Upper lobe of right lung (tissue), 1 donor: ENCODE data around the gene MPDZ. TPM values are rescaled to one million over a fixed set of nuclear protein-coding genes. Genes with fewer than 3 reads are reported as not detected.

Experiments
- ATAC-seq: fragments of 200-7000 bp; cut with Tn5 transposase; one replicate; pipeline ENCODE4 v1.9.1; 2020; ENCODE audit warnings: mild to moderate bottlenecking, moderate library complexity
- DNase-seq: peaks from one replicate; pipeline ENCODE4 v3.0.0-alpha.2; 2020
- H3K27ac ChIP-seq: fragments of 200-600 bp; one replicate; pipeline ENCODE4 v1.8.0; 2022
- H3K27me3 ChIP-seq: fragments of 200-600 bp; one replicate; pipeline ENCODE4 v1.8.0; 2022; ENCODE audit warnings: mild to moderate bottlenecking
- H3K36me3 ChIP-seq: fragments of 200-600 bp; one replicate; pipeline ENCODE4 v1.8.0; 2022
- H3K4me1 ChIP-seq: fragments of 200-600 bp; one replicate; pipeline ENCODE4 v1.8.0; 2022
- H3K4me3 ChIP-seq: fragments of 200-600 bp; one replicate; pipeline ENCODE4 v1.8.0; 2022; ENCODE audit warnings: mild to moderate bottlenecking
- H3K9me3 ChIP-seq: fragments of 200-600 bp; one replicate; pipeline ENCODE4 v1.8.0; 2022
- CTCF ChIP-seq: fragments of 200-600 bp; IDR thresholded peaks from one replicate; pipeline ENCODE4 v1.8.0; 2022; ENCODE audit warnings: antibody characterized with exemption
- intact Hi-C: fragments of 100-400 bp; cut with DNase I; formaldehyde crosslinking; loops from one replicate; pipeline ENCODE4 v1.11.0; 2022
- total RNA-seq: library from RNA; stranded (reverse); fragmentation: NEBNext Ultra II Directional; extraction: Animal tissue kit (Norgen Biotek cat#: 25700); gene quantifications from one replicate; pipeline ENCODE4 v1.2.1, GENCODE V29; 2021
- donor health status: DM: no; HTN: yes; CAD: no; lungs with severe emphysema.

Gene MPDZ
- total RNA-seq, 1 donor from 2014 or later: 37.8 TPM

- H3K27ac ChIP-seq: no peak overlapping the region
- ATAC-seq (peak; percentile 36), DNase-seq (no peak)
- H3K36me3 ChIP-seq: no peaks in the 10 kb centered on the region
- no peaks in the 10 kb centered on the region for H3K27me3 ChIP-seq
- intact Hi-C loops: no loop called here
- no peak for TF ChIP-seq CTCF
- H3K4me3 ChIP-seq: no peak overlapping the region
- H3K4me1 ChIP-seq: no peaks in the 10 kb centered on the region
- H3K9me3 ChIP-seq: no peaks in the 10 kb centered on the region
Measured at GRCh38 chr9:13149454-13149853, 130.0 kb downstream of the MPDZ start.

DNA sequence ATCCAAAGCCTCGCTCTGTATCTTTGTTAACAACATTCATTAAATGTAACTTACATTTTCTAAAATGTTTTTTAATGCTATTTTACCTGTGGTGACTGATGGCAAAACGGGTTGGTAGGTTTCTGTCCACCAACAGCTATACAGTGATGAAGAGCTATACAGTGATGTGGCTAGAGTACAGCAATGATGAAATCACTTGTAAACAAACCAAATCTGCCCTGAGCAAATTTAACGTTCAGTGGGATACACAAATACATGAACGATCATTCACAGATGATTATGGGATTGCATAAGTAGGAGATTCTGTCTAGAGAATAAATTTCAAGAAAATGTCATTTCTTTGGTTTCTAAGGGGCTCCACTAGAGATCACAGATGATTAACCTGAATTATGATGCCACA, 132.7 kb downstream of the MPDZ start:
- H3K4me3 ChIP-seq: no peak overlapping the region
- H3K9me3 ChIP-seq: no peaks in the 10 kb centered on the region
- H3K27me3 ChIP-seq: no peaks in the 10 kb centered on the region
- intact Hi-C loops: no loop called here
- no peak for TF ChIP-seq CTCF
- DNase-seq: no peak
- no peak for ATAC-seq
- no peak overlapping the region for H3K27ac ChIP-seq
- H3K36me3 ChIP-seq: no peaks in the 10 kb centered on the region
- no peaks in the 10 kb centered on the region for H3K4me1 ChIP-seq

- no peak for DNase-seq
- Histone ChIP-seq H3K27me3 (no peaks in the 10 kb centered on the region), H3K27ac (no peak overlapping the region), H3K4me1 (no peaks in the 10 kb centered on the region), H3K4me3 (no peak overlapping the region), H3K36me3 (no peaks in the 10 kb centered on the region), H3K9me3 (no peaks in the 10 kb centered on the region)
- intact Hi-C loops: no loop called here
- no peak for ATAC-seq
- no peak for TF ChIP-seq CTCF
Measured at GRCh38 chr9:13145340-13145739, 134.2 kb downstream of the MPDZ start.

DNA sequence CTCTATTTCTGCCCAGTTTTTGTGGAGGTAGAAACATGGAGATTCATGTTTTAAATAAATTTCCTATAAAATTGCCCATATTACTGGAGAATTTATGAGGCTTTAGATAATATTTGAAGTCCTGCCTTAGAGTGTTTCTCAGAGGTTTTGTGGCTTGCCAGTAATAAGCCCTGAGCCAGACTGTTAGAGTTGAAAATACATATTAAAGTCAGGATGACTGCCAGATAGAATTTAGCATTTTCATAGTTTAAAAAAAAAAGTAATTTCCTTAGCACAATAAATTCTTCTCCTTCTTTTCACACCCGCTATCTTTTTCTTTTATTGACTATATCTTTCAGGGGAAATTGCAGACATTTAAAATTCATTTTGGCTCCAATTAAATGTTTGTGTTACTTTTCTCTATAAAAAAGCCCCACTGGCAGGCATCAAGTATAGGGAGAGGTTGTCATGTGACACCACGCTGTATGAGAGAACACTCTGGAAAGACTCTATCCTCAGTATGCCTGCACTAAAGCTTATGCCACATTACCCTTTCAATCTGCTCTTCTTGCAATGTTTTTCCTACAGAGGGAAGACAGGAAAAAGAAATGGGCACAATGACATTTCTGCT, 135.2 kb downstream of the MPDZ start:
- TF ChIP-seq CTCF: no peak
- no peak overlapping the region for H3K27ac ChIP-seq
- no peaks in the 10 kb centered on the region for H3K36me3 ChIP-seq
- no peaks in the 10 kb centered on the region for H3K4me1 ChIP-seq
- H3K4me3 ChIP-seq: no peak overlapping the region
- intact Hi-C loops: no loop called here
- ATAC-seq (no peak), DNase-seq (no peak)
- H3K27me3 ChIP-seq: no peaks in the 10 kb centered on the region
- H3K9me3 ChIP-seq: no peaks in the 10 kb centered on the region

DNA sequence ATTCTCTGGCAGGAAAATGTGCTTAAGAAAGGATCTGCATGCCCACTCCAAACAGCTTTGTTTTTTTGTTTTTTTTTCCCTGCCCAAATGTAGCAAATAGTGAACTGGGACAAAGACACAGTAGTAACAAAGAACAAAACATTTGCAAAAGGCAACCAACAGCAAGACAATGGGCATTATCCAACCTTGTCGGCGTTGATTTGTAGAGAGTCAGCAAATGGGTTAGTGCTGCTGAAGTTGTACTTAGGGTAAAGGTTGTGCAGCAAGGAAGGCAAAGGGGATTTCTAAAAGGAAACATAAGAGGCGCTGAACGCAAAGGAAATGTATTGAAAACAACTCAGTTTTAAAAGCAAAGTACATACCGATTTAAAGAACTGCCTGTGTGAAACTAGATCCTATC, 136.2 kb downstream of the MPDZ start:
- DNase-seq (no peak), ATAC-seq (no peak)
- H3K4me1 ChIP-seq: no peaks in the 10 kb centered on the region
- no peaks in the 10 kb centered on the region for H3K27me3 ChIP-seq
- no peak overlapping the region for H3K4me3 ChIP-seq
- H3K27ac ChIP-seq: no peak overlapping the region
- intact Hi-C loops: no loop called here
- no peaks in the 10 kb centered on the region for H3K9me3 ChIP-seq
- H3K36me3 ChIP-seq: no peaks in the 10 kb centered on the region
- TF ChIP-seq CTCF: no peak

- DNase-seq: no peak
- Histone ChIP-seq H3K27ac (no peak overlapping the region), H3K27me3 (no peaks in the 10 kb centered on the region), H3K36me3 (peaks cover under 1% of the 10 kb centered on the region), H3K4me3 (no peak overlapping the region), H3K9me3 (no peaks in the 10 kb centered on the region), H3K4me1 (no peaks in the 10 kb centered on the region)
- no peak for ATAC-seq
- intact Hi-C loops: no loop called here
- TF ChIP-seq CTCF: no peak
Measured at GRCh38 chr9:13142776-13143175, 136.7 kb downstream of the MPDZ start.
